NCI-H2227 (cell line): Measurements from ENCODE around the gene C17orf50.
A peak's percentile ranks its signal among the peaks of the same experiment; 100 is the strongest.
"Not testable (repeated sequence)": the region's sequence is repeated elsewhere in the genome, so short reads cannot be mapped to it uniquely, and the experiment has no call there.

Experiments used
- DNase-seq: peaks from one replicate; lab custom pipeline; 2025; ENCODE audit not compliant: unreplicated experiment; lab: John Stamatoyannopoulos, UW

C17orf50 gene

GRCh38 chr17:35751541-35751940 lies 9.1 kb upstream of the C17orf50 start:
- DNase-seq = not testable (repeated sequence)

DNA sequence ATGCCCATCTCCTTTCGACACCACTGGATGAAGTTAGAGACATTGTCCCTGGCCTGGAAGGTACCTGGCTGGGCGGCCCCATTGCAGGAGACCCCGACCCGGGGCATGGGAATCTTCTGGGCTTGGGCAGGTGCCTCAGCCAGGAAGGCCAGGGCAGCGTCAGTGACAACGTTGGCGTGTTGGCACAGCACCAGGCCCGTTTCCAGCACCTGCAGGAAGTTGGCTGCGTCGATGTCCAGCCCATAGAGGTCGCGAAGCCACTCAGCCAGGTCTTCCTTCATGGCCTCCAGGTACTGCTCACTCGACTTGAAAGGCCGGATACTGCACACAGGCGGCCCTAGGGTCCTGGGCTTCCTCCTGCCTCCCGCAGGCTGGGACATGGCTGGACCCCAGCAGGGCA lies 8.2 kb upstream of the C17orf50 start:
- no peak for DNase-seq

DNA sequence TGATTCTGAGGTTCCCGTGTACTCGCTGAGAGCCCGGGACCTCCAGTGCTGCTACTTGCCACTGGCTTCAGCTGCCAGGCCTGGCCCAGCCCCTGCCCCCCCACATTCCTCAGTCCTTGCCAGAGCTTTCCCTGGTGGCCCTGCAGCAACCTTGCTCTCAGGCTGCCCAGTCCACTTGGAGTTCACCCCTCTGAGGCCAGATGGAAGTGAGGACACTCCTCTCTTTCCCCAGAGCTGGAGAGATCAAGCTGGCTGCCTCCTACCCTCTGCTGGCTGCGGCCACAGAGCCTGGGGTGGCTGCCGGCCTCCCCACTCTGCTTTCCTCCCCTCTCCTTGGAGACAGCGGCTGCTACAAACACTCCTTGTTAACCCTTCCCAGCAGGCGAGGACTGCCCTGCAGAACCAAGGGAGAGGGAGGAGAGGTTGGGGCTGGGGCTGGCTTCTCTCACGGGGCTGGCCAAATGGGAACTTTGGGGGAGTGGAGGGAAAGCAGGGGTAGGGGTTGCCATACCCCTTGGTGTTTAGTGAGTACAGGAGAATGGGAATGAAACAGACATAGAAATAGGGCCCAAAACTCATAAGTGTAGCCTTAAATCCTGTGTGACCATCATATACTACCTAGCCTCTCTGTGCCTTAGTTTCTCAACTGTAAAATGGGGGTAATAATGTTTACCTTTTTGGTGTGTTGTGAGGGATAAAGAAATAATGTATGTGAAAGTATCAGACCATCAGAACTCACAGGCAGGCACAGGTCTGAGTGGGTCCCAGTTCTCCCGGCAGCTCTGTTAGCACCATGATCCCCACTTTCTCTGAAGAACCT lies 7.5 kb upstream of the C17orf50 start, which contains the start of gene GAS2L2:
Gene GAS2L2 (minus strand): TSS at position 295 of the 820 bp plus-strand sequence. CDS start 389 bp downstream, outside the sequence.
- no peak for DNase-seq

DNA sequence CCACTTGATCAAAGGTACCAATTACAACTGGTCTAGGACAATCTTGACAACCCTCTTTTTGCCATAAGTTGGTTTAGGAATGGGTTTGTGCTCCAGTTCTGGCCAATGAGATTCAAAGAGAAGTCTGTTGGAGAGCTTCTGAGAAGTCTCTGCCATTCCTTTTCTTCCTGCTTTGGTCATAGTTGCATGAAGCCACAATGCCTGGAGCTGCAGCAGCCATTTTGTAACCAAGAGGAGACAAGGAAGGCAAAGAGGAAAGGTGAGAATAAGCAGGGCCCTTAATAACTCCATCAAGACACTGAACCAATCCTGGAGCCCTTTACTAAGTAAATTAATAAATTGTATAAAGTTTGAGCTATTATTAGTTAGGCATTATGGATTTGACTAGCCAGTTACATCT lies 3.4 kb upstream of the C17orf50 start:
- no peak for DNase-seq

- no peak for DNase-seq
These were observed 914 bp downstream of the C17orf50 start for GRCh38 chr17:35761601-35762000.

- DNase-seq = no peak
These were observed 3.1 kb downstream of the C17orf50 start for GRCh38 chr17:35763767-35764122.

- DNase-seq = peak; percentile 92
These were observed 3.7 kb downstream of the C17orf50 start for GRCh38 chr17:35764123-35764991.

GRCh38 chr17:35765086-35765710 lies 4.5 kb downstream of the C17orf50 start:
- no peak for DNase-seq

- DNase-seq = no peak
These were observed 5.2 kb downstream of the C17orf50 start for GRCh38 chr17:35765756-35766488.

DNA sequence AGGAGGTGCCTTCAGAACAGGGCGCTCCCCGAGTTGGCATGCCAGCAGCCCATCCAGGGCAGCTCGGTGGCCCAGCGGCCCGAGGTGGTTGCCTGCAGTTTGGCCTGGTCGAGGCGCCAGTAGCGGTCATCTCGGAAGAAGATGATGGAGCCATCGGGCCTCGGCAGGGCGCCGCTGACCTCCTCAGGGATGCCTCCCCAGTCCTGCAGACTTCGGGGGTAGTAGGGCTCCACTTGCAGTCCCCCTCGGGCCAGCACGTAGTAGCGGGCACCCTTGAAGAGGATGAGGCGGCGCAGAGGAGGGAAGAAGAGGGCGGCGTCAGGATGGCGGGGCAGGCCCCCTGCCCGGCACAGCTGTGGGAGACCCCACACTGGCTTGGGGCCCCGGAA lies 5.8 kb downstream of the C17orf50 start:
- DNase-seq = no peak

- peak; percentile 14 for DNase-seq
These were observed 6.3 kb downstream of the C17orf50 start for GRCh38 chr17:35766903-35767510.

GRCh38 chr17:35768797-35769196 lies 8.1 kb downstream of the C17orf50 start:
- no peak for DNase-seq

GRCh38 chr17:35769895-35770486 lies 9.3 kb downstream of the C17orf50 start:
- no peak for DNase-seq

GRCh38 chr17:35773129-35773528 lies 12.4 kb downstream of the C17orf50 start:
- DNase-seq = no peak

DNA sequence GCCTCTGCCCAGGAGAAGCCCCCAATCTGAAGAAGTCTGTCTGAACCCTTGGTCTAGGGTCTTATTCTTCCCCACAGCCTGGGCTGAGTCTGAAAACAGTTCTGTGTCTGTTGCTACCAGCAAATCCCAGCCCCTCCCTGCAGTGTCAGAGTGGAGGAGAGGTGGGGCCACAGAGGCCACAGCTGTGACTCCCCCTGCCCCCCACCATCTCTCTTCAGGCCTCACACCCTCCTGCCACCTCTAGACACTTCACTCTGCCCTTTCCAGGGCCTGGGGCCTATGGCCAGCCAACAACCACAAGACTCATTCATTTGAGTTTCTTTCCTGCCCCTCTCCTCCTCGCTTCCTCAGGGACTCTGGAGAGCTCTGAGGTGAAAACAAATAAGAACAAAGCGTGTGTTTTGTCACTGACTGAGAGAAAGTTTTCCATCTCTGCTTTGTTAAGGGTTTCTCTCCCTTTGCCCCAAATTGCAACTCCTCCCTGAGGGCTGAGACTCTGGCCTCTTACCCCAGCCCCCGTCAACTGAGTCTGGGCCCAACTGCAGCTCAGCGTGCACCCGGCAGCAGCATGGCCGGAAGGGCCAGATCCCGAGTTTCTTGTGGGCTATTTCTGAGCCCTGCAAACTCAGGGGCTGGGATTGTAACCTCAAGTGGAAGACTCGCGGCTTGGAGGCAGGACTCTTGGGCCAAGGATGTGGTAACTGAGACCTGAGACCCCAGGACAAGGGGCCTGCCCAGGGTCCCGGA lies 13.2 kb downstream of the C17orf50 start:
- no peak for DNase-seq

- DNase-seq = no peak
These were observed 13.8 kb downstream of the C17orf50 start for GRCh38 chr17:35774499-35774898.

- DNase-seq = no peak
These were observed 14.4 kb downstream of the C17orf50 start for GRCh38 chr17:35775039-35775438.

DNA sequence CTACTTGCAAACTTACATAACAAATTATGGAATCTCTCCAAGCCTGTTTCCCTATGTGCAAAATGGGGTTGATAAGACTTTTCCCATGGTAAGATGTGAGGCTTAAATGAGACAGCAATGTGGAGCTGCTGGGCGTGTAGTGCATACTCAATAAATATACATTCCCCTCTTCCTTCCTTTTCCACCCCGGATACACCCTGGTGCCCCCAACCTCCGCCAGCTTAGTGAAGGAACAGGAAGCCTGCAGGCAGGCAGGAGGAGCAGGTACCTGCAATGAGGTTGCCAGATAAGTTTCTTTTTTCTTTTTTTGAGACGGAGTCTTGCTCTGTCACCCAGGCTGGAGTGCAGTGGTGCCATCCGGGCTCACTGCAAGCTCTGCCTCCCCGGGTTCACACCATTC lies 14.9 kb downstream of the C17orf50 start:
- DNase-seq = no peak

DNA sequence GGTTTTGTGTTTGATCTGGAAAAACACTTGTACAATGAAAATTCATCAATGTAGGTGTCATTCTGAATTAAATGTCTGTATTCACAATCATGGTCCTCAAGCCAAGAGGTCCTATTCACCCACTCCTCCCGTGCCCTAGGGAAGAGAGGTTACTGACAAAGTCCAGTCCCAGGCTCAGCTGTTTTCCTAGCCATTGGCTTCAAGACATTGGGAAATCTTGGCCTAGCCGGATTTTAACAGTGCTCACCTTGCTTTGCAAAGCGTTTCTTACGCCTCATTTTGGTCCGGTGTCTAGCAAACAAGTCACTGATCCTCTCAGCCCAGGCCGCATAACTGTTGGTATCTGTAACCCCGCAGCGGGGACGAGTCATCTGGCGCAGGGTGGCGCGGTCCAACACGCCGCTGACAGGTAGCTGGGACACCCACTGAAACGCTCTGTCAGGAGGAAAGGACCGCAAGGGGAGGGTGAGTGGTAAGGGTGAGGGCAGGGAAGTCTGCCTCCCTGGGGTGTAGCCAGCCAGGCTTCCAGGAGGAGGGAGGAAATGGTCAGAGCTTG lies 18.0 kb downstream of the C17orf50 start:
- no peak for DNase-seq
